K562 (cell line): ENCODE measurements around the gene CEP128. TPM values are rescaled to one million over a fixed set of nuclear protein-coding genes. Genes with fewer than 3 reads are reported as not detected.

Experiments
- ATF3 ChIP-seq, 2 experiments: fragments of 450-650 bp in 1 of 2; sonication (generic) in 1 of 2; formaldehyde crosslinking in 1 of 2; IDR thresholded peaks in 1 of 2; conservative IDR thresholded peaks in 1 of 2; 2 replicates each; pipeline versions ENCODE4 v1.6.1 to v1.8.1; 2016 to 2023; ENCODE audit warnings: mild to moderate bottlenecking in 2 of 2, moderate library complexity in 2 of 2, inconsistent platforms in 1 of 2, missing genetic modification reagents in 1 of 2
- ATF6 ChIP-seq: sonication (generic); formaldehyde crosslinking; IDR thresholded peaks from 2 replicates; pipeline ENCODE4 v1.4.0; 2020; ENCODE audit warnings: mild to moderate bottlenecking, missing genetic modification reagents
- BCL6 ChIP-seq: fragments of 250-450 bp; sonication (Bioruptor Pico); IDR thresholded peaks from 2 replicates; pipeline ENCODE4 v1.4.0; 2020
- CCNT2 ChIP-seq: IDR thresholded peaks from 2 replicates; pipeline ENCODE4 v1.6.1; 2011; ENCODE audit warnings: borderline replicate concordance, low read depth, mild to moderate bottlenecking, moderate library complexity, mixed read lengths, low read length; ENCODE audit not compliant: insufficient read length; ENCODE audit errors: extremely low read depth
- CTCF ChIP-seq, 3 experiments: IDR thresholded peaks in 2 of 3; conservative IDR thresholded peaks in 1 of 3; 2 replicates each; pipeline ENCODE4 v1.5.1; 2011 to 2012; ENCODE audit warnings: low read length in 3 of 3, mild to moderate bottlenecking in 3 of 3, control low read depth in 2 of 3, improper control_type of control experiment in 1 of 3, inconsistent platforms in 1 of 3, low read depth in 1 of 3, mixed read lengths in 1 of 3, moderate library complexity in 1 of 3; ENCODE audit not compliant: insufficient read depth in 2 of 3
- ETS2 ChIP-seq: IDR thresholded peaks from 2 replicates; pipeline ENCODE4 v1.6.1; 2016; ENCODE audit warnings: borderline replicate concordance, missing genetic modification characterization, mild to moderate bottlenecking, moderate library complexity, missing compliant biosample characterization; ENCODE audit not compliant: poor library complexity, severe bottlenecking
- JUN ChIP-seq, 2 experiments: sonication (generic) in 1 of 2; formaldehyde crosslinking in 1 of 2; IDR thresholded peaks; 2 replicates each; pipeline versions ENCODE4 v1.6.1 to v1.8.0; 2012 to 2022; ENCODE audit warnings: borderline replicate concordance in 2 of 2, mild to moderate bottlenecking in 2 of 2, improper control_type of control experiment in 1 of 2, low read depth in 1 of 2, low read length in 1 of 2, missing genetic modification reagents in 1 of 2
- MYNN ChIP-seq, 2 experiments: sonication (generic); formaldehyde crosslinking in 1 of 2; IDR thresholded peaks; 2 replicates each; pipeline versions ENCODE4 v1.5.0 to v1.6.1; 2016 to 2020; ENCODE audit warnings: antibody characterized with exemption in 1 of 2, missing genetic modification reagents in 1 of 2
- NR2C2 ChIP-seq, 2 experiments: fragments of 200-800 bp in 1 of 2; sonication (Bioruptor generic) in 1 of 2; sonication (generic) in 1 of 2; formaldehyde crosslinking in 1 of 2; IDR thresholded peaks; 2 replicates each; pipeline versions ENCODE4 v1.6.1 to v1.8.0; 2016 to 2022; ENCODE audit warnings: mild to moderate bottlenecking in 1 of 2, missing compliant biosample characterization in 1 of 2, missing genetic modification characterization in 1 of 2, missing genetic modification reagents in 1 of 2
- RFX5 ChIP-seq: IDR thresholded peaks from 2 replicates; pipeline ENCODE4 v1.6.1; 2011; ENCODE audit warnings: low read depth, mild to moderate bottlenecking, improper control_type of control experiment, low read length
- RUNX1 ChIP-seq: sonication (generic); IDR thresholded peaks from 2 replicates; pipeline ENCODE4 v1.6.1; 2016; ENCODE audit warnings: antibody characterized with exemption, low read depth
- SIX5 ChIP-seq, 2 experiments: IDR thresholded peaks; 2 replicates each; pipeline ENCODE4 v1.6.1; 2011; ENCODE audit warnings: low read length in 2 of 2, borderline replicate concordance in 1 of 2, low read depth in 1 of 2, mild to moderate bottlenecking in 1 of 2, moderate library complexity in 1 of 2; ENCODE audit not compliant: insufficient read depth in 1 of 2
- STAT5B ChIP-seq: fragments of 250-450 bp; sonication (Bioruptor Pico); IDR thresholded peaks from 2 replicates; pipeline ENCODE4 v1.8.0; 2021; ENCODE audit warnings: mild to moderate bottlenecking, inconsistent platforms
- THRAP3 ChIP-seq: fragments of 450-650 bp; IDR thresholded peaks from 2 replicates; pipeline ENCODE4 v1.6.1; 2016; ENCODE audit warnings: mild to moderate bottlenecking, inconsistent platforms, borderline replicate concordance
- TOE1 ChIP-seq, 2 experiments: fragments of 450-650 bp in 1 of 2; sonication (generic) in 1 of 2; formaldehyde crosslinking in 1 of 2; IDR thresholded peaks; 2 replicates each; pipeline versions ENCODE4 v1.7.1 to v1.8.0; 2016 to 2022; ENCODE audit warnings: borderline replicate concordance in 2 of 2, mild to moderate bottlenecking in 2 of 2, antibody characterized with exemption in 1 of 2, inconsistent platforms in 1 of 2, low read depth in 1 of 2, missing genetic modification reagents in 1 of 2, moderate library complexity in 1 of 2
- ZBED1 ChIP-seq: IDR thresholded peaks from 2 replicates; pipeline ENCODE4 v1.6.1; 2014
- ZEB2 ChIP-seq: fragments of 450-650 bp; IDR thresholded peaks from 2 replicates; pipeline ENCODE4 v1.6.1; 2016
- ZKSCAN1 ChIP-seq: fragments of 150-350 bp; IDR thresholded peaks from 2 replicates; pipeline ENCODE4 v1.6.1; 2016; ENCODE audit warnings: low read depth, low read length
- ZNF274 ChIP-seq: IDR thresholded peaks from 2 replicates; pipeline ENCODE4 v1.6.1; 2011; ENCODE audit warnings: low read depth, mild to moderate bottlenecking, low read length, moderate library complexity, borderline replicate concordance
- ZNF780A ChIP-seq: fragments of 250-450 bp; sonication (Bioruptor Pico); IDR thresholded peaks from 2 replicates; pipeline ENCODE4 v1.5.0; 2021; ENCODE audit warnings: mild to moderate bottlenecking
- ZZZ3 ChIP-seq: fragments of 450-650 bp; IDR thresholded peaks from 2 replicates; pipeline ENCODE4 v1.6.1; 2016; ENCODE audit warnings: antibody characterized with exemption, mild to moderate bottlenecking, moderate library complexity
- polyA plus RNA-seq, 8 experiments: library from polyadenylated mRNA; depleted of rRNA in 4 of 8; stranded (reverse) in 5 of 8; unstranded in 3 of 8; fragments of >200 nt; fragmentation: Nextera tagmentation in 2 of 8; fragmentation: Illumina TruSeq in 1 of 8; extraction: Ambion mirVana in 2 of 8; extraction: Trizol in 1 of 8; gene quantifications; 2 replicates each; pipeline versions ENCODE4 v1.2.1 to v1.2.3, GENCODE V29; 2011 to 2014; ENCODE audit warnings: inconsistent platforms in 1 of 8, missing spikeins in 1 of 8
- total RNA-seq, 7 experiments: library from RNA; depleted of rRNA in 6 of 7; stranded (reverse); fragments of >200 nt in 6 of 7; fragmentation: Illumina TruSeq in 2 of 7; extraction: Trizol in 2 of 7; gene quantifications; 2 replicates each; pipeline versions ENCODE4 v1.2.1 to v1.2.3, GENCODE V29; 2011 to 2021; ENCODE audit warnings: low replicate concordance in 1 of 7

CEP128 gene
- total and polyA plus RNA-seq, 9 of the 15 experiments (the other 6 are each of a cell fraction or from before 2014, with no cell fraction given), result 2.3 to 9.2 (median 4.6) TPM

- no peak for TF ChIP-seq ETS2 (tag)
- no peak for TF ChIP-seq CCNT2
- TF ChIP-seq ZEB2, result peak; percentile 47
- TF ChIP-seq THRAP3, result no peak
- no peak for TF ChIP-seq ZZZ3
- no peak for TF ChIP-seq BCL6 (CRISPR knock-in tag)
- TF ChIP-seq CTCF (IDR thresholded peaks at IDR 0.05 in 2 of 3, conservative IDR thresholded peaks at IDR 0.05 in 1 of 3; ENCODE audit: insufficient read depth in 2 of 3, low read depth in 1 of 3, low read length in 3 of 3), result no peak
- no peak for TF ChIP-seq ZKSCAN1
- TF ChIP-seq TOE1 (IDR thresholded peaks at IDR 0.05; ENCODE audit: borderline replicate concordance), result no peak
- no peak for TF ChIP-seq TOE1 (CRISPR knock-in tag; IDR thresholded peaks at IDR 0.05; ENCODE audit: borderline replicate concordance, low read depth)
- no peak for TF ChIP-seq ATF6 (CRISPR knock-in tag)
- TF ChIP-seq RUNX1, result no peak
- no peak for TF ChIP-seq RFX5
- TF ChIP-seq STAT5B (CRISPR knock-in tag), result no peak
- TF ChIP-seq JUN (IDR thresholded peaks at IDR 0.05; ENCODE audit: borderline replicate concordance, low read depth, low read length), result peak; percentile 66; the same call in 1 of the 2 replicates
- 0 out of 2 replicates have a peak, but pooled peaks have one; percentile 50 for TF ChIP-seq JUN (CRISPR knock-in tag; IDR thresholded peaks at IDR 0.05; ENCODE audit: borderline replicate concordance)
- TF ChIP-seq ZNF780A (CRISPR knock-in tag), result no peak
- no peak for TF ChIP-seq NR2C2 (CRISPR knock-in tag; IDR thresholded peaks at IDR 0.05)
- TF ChIP-seq NR2C2 (tag; IDR thresholded peaks at IDR 0.05), result peak; percentile 65
- TF ChIP-seq SIX5 (IDR thresholded peaks at IDR 0.05; ENCODE audit: borderline replicate concordance in 1 of 2, insufficient read depth in 1 of 2, low read depth in 1 of 2, low read length in 2 of 2), result no peak
- peak; percentile 93 for TF ChIP-seq ATF3 (IDR thresholded peaks at IDR 0.05)
- no peak for TF ChIP-seq ATF3 (CRISPR knock-in tag; conservative IDR thresholded peaks at IDR 0.05)
- TF ChIP-seq ZBED1, result no peak
- TF ChIP-seq ZNF274, result no peak
- no peak for TF ChIP-seq MYNN (IDR thresholded peaks at IDR 0.05)
- TF ChIP-seq MYNN (CRISPR knock-in tag; IDR thresholded peaks at IDR 0.05), result no peak
Measured at GRCh38 chr14:80930836-80931389, 10.6 kb downstream of the CEP128 start (continued).
